ENCODE results near the gene TECPR2. TPM values are rescaled to one million over a fixed set of nuclear protein-coding genes. Genes with fewer than 3 reads are reported as not detected.
A peak's percentile ranks its signal among the peaks of the same experiment; 100 is the strongest.

The TECPR2 gene
- total RNA-seq, 3 donors from 2014 or later, result 19.8 to 25.2 (median 19.9) TPM

DNA sequence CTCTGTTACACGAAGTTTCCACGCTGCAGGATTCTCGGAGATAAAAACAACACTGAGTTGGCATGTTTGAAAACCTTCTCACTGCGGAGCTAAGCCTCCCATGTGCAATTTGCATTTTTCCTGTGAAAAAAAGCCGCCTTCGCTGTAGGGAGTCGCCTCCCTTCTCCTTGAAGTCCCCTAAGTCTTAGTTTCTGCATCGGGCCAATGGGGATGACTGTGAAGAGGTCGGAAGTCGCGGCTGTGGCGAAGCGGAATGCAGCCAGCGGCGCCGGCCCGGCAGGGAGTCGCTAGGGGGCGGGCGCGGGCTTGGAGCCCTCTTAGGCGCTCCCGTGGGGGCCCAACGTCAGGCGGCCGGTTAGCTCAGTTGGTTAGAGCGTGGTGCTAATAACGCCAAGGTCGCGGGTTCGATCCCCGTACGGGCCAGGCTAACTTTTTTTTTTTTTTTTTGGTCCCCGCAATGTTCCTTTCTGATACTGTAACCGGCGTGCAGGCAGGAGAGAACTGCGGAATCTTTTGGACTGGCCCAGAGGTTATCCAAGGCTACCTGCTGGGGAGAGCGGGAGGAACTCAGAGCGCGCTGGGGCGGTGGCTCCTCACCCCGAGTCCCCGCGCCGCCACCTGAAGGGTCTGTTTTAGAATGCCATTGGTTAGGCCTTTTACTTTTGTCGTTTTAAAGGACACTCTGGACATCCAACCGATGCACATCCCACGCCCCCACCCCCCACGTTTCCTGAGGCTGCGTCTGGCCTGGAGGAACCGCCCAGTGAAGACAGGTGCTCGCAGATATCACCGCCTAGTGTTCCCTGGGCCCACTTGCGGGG is 45.8 kb upstream of the TECPR2 start:
- no peaks in the 10 kb centered on the region for H3K36me3 ChIP-seq
- peak; percentile 93 to 97 for DNase-seq (ENCODE audit: low spot score in 2 of 2)
- TF ChIP-seq POLR2AphosphoS5 (IDR thresholded peaks at IDR 0.05) (peak; percentile 81 to 88 (median 82)), CTCF (IDR thresholded peaks at IDR 0.05) (peak; percentile 52 to 91 (median 87)), POLR2A (IDR thresholded peaks at IDR 0.05) (no peak)
- no peaks in the 10 kb centered on the region for H3K9me3 ChIP-seq
- H3K4me3 ChIP-seq, result peak overlapping the region; percentile 40 to 67 (median 59)
- H3K4me1 ChIP-seq, result peaks cover 6 to 7% of the 10 kb centered on the region in 2 donors
- intact Hi-C loops (cut with DNase I; ENCODE audit: low total_unique reads), result loop anchor here (10.0 kb wide), 1 partner anchor 198 kb away; no protein-coding TSS in a partner anchor
- H3K27ac ChIP-seq, result peak overlapping the region; percentile 96 to 97
- no peaks in the 10 kb centered on the region for H3K27me3 ChIP-seq

- TF ChIP-seq POLR2AphosphoS5 (IDR thresholded peaks at IDR 0.05) (no peak), POLR2A (IDR thresholded peaks at IDR 0.05) (no peak), CTCF (IDR thresholded peaks at IDR 0.05) (no peak)
- intact Hi-C loops (cut with DNase I; ENCODE audit: low total_unique reads), result loop anchor here (10.0 kb wide), 1 partner anchor 197 kb away; no protein-coding TSS in a partner anchor
- Histone ChIP-seq H3K9me3 (no peaks in the 10 kb centered on the region), H3K4me1 (peaks cover 6 to 7% of the 10 kb centered on the region in 2 donors), H3K27ac (peak overlapping the region; percentile 96 to 97), H3K4me3 (peak overlapping the region; percentile 40 to 67 (median 59)), H3K27me3 (no peaks in the 10 kb centered on the region), H3K36me3 (no peaks in the 10 kb centered on the region)
- peak in 1 of 2 donors; percentile 52 for DNase-seq (ENCODE audit: low spot score in 2 of 2)
Measured at GRCh38 chr14:102317564-102318248, 45.0 kb upstream of the TECPR2 start.

GRCh38 chr14:102318781-102319276 is 43.9 kb upstream of the TECPR2 start:
- Histone ChIP-seq H3K27ac (peak overlapping the region; percentile 96 to 97), H3K27me3 (no peaks in the 10 kb centered on the region), H3K9me3 (no peaks in the 10 kb centered on the region), H3K36me3 (no peaks in the 10 kb centered on the region), H3K4me1 (peaks cover 7 to 9% of the 10 kb centered on the region in 2 donors), H3K4me3 (peak overlapping the region; percentile 73 to 81 (median 80))
- intact Hi-C loops (cut with DNase I; ENCODE audit: low total_unique reads), result loop anchor here (10.0 kb wide), 1 partner anchor 196 kb away; no protein-coding TSS in a partner anchor
- peak in 1 of 2 donors; percentile 29 for DNase-seq (ENCODE audit: low spot score in 2 of 2)
- TF ChIP-seq POLR2AphosphoS5 (IDR thresholded peaks at IDR 0.05) (no peak), POLR2A (IDR thresholded peaks at IDR 0.05) (no peak), CTCF (IDR thresholded peaks at IDR 0.05) (no peak)

DNA sequence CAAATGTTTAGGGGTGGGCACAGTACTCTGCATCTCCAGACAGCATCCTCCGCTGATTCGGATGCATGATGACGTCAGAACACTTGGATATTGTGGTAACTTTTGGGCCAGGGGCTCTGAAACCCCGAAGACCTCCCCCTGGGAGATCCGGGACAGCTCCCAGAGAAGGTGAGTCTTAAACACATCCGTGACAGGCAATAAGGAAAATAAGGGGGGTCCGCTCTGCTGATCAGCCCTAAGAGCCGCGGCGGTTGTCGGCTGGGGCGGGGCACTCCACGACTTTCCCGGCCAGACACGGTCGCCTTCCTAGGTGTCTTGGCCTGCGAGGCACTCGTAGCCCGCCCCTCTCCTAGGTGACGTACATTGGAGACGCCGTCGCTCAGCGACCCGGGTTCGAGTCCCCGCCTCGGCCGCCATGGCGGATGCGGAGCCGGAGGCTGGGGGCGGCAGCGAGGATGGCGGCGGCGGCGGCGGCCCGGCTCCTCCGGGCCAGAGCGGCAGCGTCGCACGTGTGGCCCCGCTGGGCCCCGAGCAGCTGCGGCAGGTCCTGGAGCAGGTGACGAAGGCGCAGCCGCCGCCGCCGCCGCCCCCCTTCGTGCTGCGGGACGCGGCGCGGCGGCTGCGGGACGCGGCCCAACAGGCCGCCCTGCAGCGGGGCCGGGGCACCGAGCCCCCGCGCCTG is 43.2 kb upstream of the TECPR2 start, which contains the start of gene ZNF839:
ZNF839 (plus strand) TSS at position 396 of the 682 bp plus-strand sequence; CDS start at position 416, 20 bp downstream.
- Histone ChIP-seq H3K36me3 (no peaks in the 10 kb centered on the region), H3K4me3 (peak within 1 kb of the TSS; percentile 73 to 81 (median 80)), H3K9me3 (no peaks in the 10 kb centered on the region), H3K27me3 (no peaks in the 10 kb centered on the region), H3K27ac (peak within 1 kb of the TSS; percentile 96 to 97), H3K4me1 (peaks cover 7 to 9% of the 10 kb centered on the region in 2 donors)
- DNase-seq (ENCODE audit: low spot score in 2 of 2), result peak; percentile 90 to 91
- intact Hi-C loops (cut with DNase I; ENCODE audit: low total_unique reads), result loop anchor here (10.0 kb wide), 1 partner anchor 195 kb away; no protein-coding TSS in a partner anchor
- TF ChIP-seq POLR2A (IDR thresholded peaks at IDR 0.05), result peak; percentile 13
- no peak for TF ChIP-seq CTCF (IDR thresholded peaks at IDR 0.05)
- peak; percentile 66 to 81 (median 67) for TF ChIP-seq POLR2AphosphoS5 (IDR thresholded peaks at IDR 0.05)

All from breast epithelium (tissue), 4 donors.